ENCODE results near the gene RALGPS1.

Gene RALGPS1

GRCh38 chr9:126894052-126894603 lies 20.5 kb upstream of the RALGPS1 start:
- DNase-seq (ENCODE audit: low spot score), result no peak
- no peak for TF ChIP-seq CTCF (IDR thresholded peaks at IDR 0.05; ENCODE audit: extremely low read depth, insufficient read depth, missing control alignments)
- in situ Hi-C loops (cut with MboI; ENCODE audit: low pct_unique_long_range_greater_than_20kb, low sequenced_read_pairs, unreplicated experiment), result no loop called here

GRCh38 chr9:126902210-126902609 lies 12.4 kb upstream of the RALGPS1 start:
- TF ChIP-seq CTCF (IDR thresholded peaks at IDR 0.05; ENCODE audit: extremely low read depth, insufficient read depth, missing control alignments), result no peak
- in situ Hi-C loops (cut with MboI; ENCODE audit: low pct_unique_long_range_greater_than_20kb, low sequenced_read_pairs, unreplicated experiment), result no loop called here
- no peak for DNase-seq (ENCODE audit: low spot score)

GRCh38 chr9:126904586-126904985 lies 10.0 kb upstream of the RALGPS1 start:
- no peak for DNase-seq (ENCODE audit: low spot score)
- TF ChIP-seq CTCF (IDR thresholded peaks at IDR 0.05; ENCODE audit: extremely low read depth, insufficient read depth, missing control alignments), result no peak
- in situ Hi-C loops (cut with MboI; ENCODE audit: low pct_unique_long_range_greater_than_20kb, low sequenced_read_pairs, unreplicated experiment), result no loop called here

- in situ Hi-C loops (cut with MboI; ENCODE audit: low pct_unique_long_range_greater_than_20kb, low sequenced_read_pairs, unreplicated experiment), result no loop called here
- no peak for TF ChIP-seq CTCF (IDR thresholded peaks at IDR 0.05; ENCODE audit: extremely low read depth, insufficient read depth, missing control alignments)
- DNase-seq (ENCODE audit: low spot score), result no peak
Observed at GRCh38 chr9:126906091-126906490, 8.5 kb upstream of the RALGPS1 start.

GRCh38 chr9:126907058-126907457 lies 7.5 kb upstream of the RALGPS1 start:
- in situ Hi-C loops (cut with MboI; ENCODE audit: low pct_unique_long_range_greater_than_20kb, low sequenced_read_pairs, unreplicated experiment), result no loop called here
- DNase-seq (ENCODE audit: low spot score), result no peak
- TF ChIP-seq CTCF (IDR thresholded peaks at IDR 0.05; ENCODE audit: extremely low read depth, insufficient read depth, missing control alignments), result no peak

- no peak for DNase-seq (ENCODE audit: low spot score)
- TF ChIP-seq CTCF (IDR thresholded peaks at IDR 0.05; ENCODE audit: extremely low read depth, insufficient read depth, missing control alignments), result no peak
- in situ Hi-C loops (cut with MboI; ENCODE audit: low pct_unique_long_range_greater_than_20kb, low sequenced_read_pairs, unreplicated experiment), result no loop called here
Observed at GRCh38 chr9:126915281-126915816, 767 bp downstream of the RALGPS1 start.
